Mucosa of descending colon (tissue), 3 donors: Measurements from ENCODE around the gene CARMIL1. TPM values are rescaled to one million over a fixed set of nuclear protein-coding genes. Genes with fewer than 3 reads are reported as not detected.

ENCODE experiments used
- ATAC-seq: fragments of 200-7000 bp; cut with Tn5 transposase; one replicate; pipeline ENCODE4 v1.9.1; 2020; ENCODE audit warnings: mild to moderate bottlenecking, moderate library complexity
- DNase-seq, 3 donors: peaks; one replicate each; pipeline ENCODE4 v3.0.0-alpha.2; 2020
- H3K36me3 ChIP-seq: fragments of 200-600 bp; one replicate; pipeline ENCODE4 v1.8.0; 2021; ENCODE audit warnings: low read depth, mild to moderate bottlenecking
- H3K4me1 ChIP-seq: fragments of 200-600 bp; one replicate; pipeline ENCODE4 v1.8.0; 2021; ENCODE audit warnings: low read depth, mild to moderate bottlenecking
- H3K4me3 ChIP-seq: fragments of 200-600 bp; one replicate; pipeline ENCODE4 v1.8.0; 2021; ENCODE audit warnings: mild to moderate bottlenecking
- H3K9me3 ChIP-seq: fragments of 200-600 bp; one replicate; pipeline ENCODE4 v1.8.0; 2021; ENCODE audit warnings: mild to moderate bottlenecking
- CTCF ChIP-seq: fragments of 200-600 bp; IDR thresholded peaks from one replicate; pipeline ENCODE4 v1.8.0; 2022; ENCODE audit warnings: antibody characterized with exemption, mild to moderate bottlenecking
- intact Hi-C, 2 donors: fragments of 100-400 bp; cut with DNase I in 1 of 2; cut with micrococcal nuclease in 1 of 2; formaldehyde crosslinking; loops; one replicate each; pipeline versions ENCODE4 v1.11.0 to v1.11.1; 2022; cut with DNase I, micrococcal nuclease
- total RNA-seq, 3 donors: library from RNA; stranded (reverse); fragmentation: NEBNext Ultra II Directional in 2 of 3; extraction: Animal tissue kit (Norgen Biotek cat#: 25700) in 2 of 3; gene quantifications; one replicate each; pipeline versions ENCODE4 v1.2.1 to v1.2.4, GENCODE V29; 2021 to 2023
- donor health status: DM: no; HTN: no; CAD: no; lungs with moderate emphysema.
- donor health status: DM: no; HTN: no; CAD: no.
- donor health status: DM: no; HTN: yes; CAD: no.

The CARMIL1 gene
- total RNA-seq, 3 donors from 2014 or later, result 21.8 to 61.0 (median 44.8) TPM

GRCh38 chr6:25498505-25498904 is 219.3 kb downstream of the CARMIL1 start:
- DNase-seq (no peak), ATAC-seq (no peak)
- H3K4me1 ChIP-seq, result no peaks in the 10 kb centered on the region
- H3K36me3 ChIP-seq, result no peaks in the 10 kb centered on the region
- no peak for TF ChIP-seq CTCF
- no peaks in the 10 kb centered on the region for H3K9me3 ChIP-seq
- H3K4me3 ChIP-seq, result no peak overlapping the region
- intact Hi-C loops, result no loop called here

- no peak for DNase-seq
- intact Hi-C loops, result no loop called here
- TF ChIP-seq CTCF, result no peak
- Histone ChIP-seq H3K36me3 (no peaks in the 10 kb centered on the region), H3K4me1 (no peaks in the 10 kb centered on the region), H3K4me3 (no peak overlapping the region), H3K9me3 (no peaks in the 10 kb centered on the region)
- ATAC-seq, result no peak
Measured at GRCh38 chr6:25499615-25500235, 220.6 kb downstream of the CARMIL1 start.

GRCh38 chr6:25503686-25504085 is 224.5 kb downstream of the CARMIL1 start:
- H3K4me1 ChIP-seq, result no peaks in the 10 kb centered on the region
- ATAC-seq, result no peak
- DNase-seq, result no peak
- H3K9me3 ChIP-seq, result no peaks in the 10 kb centered on the region
- intact Hi-C loops, result no loop called here
- TF ChIP-seq CTCF, result no peak
- H3K36me3 ChIP-seq, result no peaks in the 10 kb centered on the region
- no peak overlapping the region for H3K4me3 ChIP-seq

GRCh38 chr6:25504661-25505060 is 225.5 kb downstream of the CARMIL1 start:
- H3K4me3 ChIP-seq, result no peak overlapping the region
- DNase-seq (no peak), ATAC-seq (no peak)
- no peaks in the 10 kb centered on the region for H3K36me3 ChIP-seq
- no peaks in the 10 kb centered on the region for H3K4me1 ChIP-seq
- no peaks in the 10 kb centered on the region for H3K9me3 ChIP-seq
- intact Hi-C loops, result no loop called here
- no peak for TF ChIP-seq CTCF

GRCh38 chr6:25506020-25506419 is 226.8 kb downstream of the CARMIL1 start:
- Histone ChIP-seq H3K4me3 (no peak overlapping the region), H3K9me3 (no peaks in the 10 kb centered on the region), H3K36me3 (no peaks in the 10 kb centered on the region), H3K4me1 (no peaks in the 10 kb centered on the region)
- no peak for TF ChIP-seq CTCF
- no peak for ATAC-seq
- intact Hi-C loops, result no loop called here
- no peak for DNase-seq

GRCh38 chr6:25508051-25508450 is 228.9 kb downstream of the CARMIL1 start:
- DNase-seq (no peak), ATAC-seq (no peak)
- intact Hi-C loops, result no loop called here
- Histone ChIP-seq H3K4me1 (no peaks in the 10 kb centered on the region), H3K36me3 (no peaks in the 10 kb centered on the region), H3K4me3 (no peak overlapping the region), H3K9me3 (no peaks in the 10 kb centered on the region)
- no peak for TF ChIP-seq CTCF
